ENCODE measurements around the gene OR5D13. TPM values are rescaled to one million over a fixed set of nuclear protein-coding genes. Genes with fewer than 3 reads are reported as not detected.

Gene OR5D13
- total RNA-seq = not detected in 2 replicates

GRCh38 chr11:55773138-55773537 lies at the start of gene OR5D13:
TSS of gene OR5D13 (plus strand) at chr11:55773438. CDS start at chr11:55773438, 0 bp downstream.

GRCh38 chr11:55795256-55795655 lies 22.0 kb downstream of the OR5D13 start, which contains the start of gene OR5D14:
TSS of gene OR5D14 (plus strand) at chr11:55795556. CDS start at chr11:55795556, 0 bp downstream.

GRCh38 chr11:55811067-55811466 lies 37.8 kb downstream of the OR5D13 start, which contains the start of gene OR5L1:
TSS of gene OR5L1 (plus strand) at chr11:55811367. CDS start at chr11:55811467, 100 bp downstream.

GRCh38 chr11:55819330-55819729 lies 46.1 kb downstream of the OR5D13 start, which contains the start of gene OR5D18:
TSS of gene OR5D18 (plus strand) at chr11:55819630. CDS start at chr11:55819630, 0 bp downstream.

Other genes starting within 250 kb of the OR5D13 start
- not detected in 2 replicates for gene OR4C15, start 219.0 kb upstream of the OR5D13 start, total RNA-seq
- gene OR4C16, start 201.3 kb upstream of the OR5D13 start, total RNA-seq = not detected in 2 replicates
- not detected in 2 replicates for gene OR4C11, start 165.8 kb upstream of the OR5D13 start, total RNA-seq
- not detected in 2 replicates for gene OR4P4, start 138.3 kb upstream of the OR5D13 start, total RNA-seq
- not detected in 2 replicates for gene OR4S2, start 125.1 kb upstream of the OR5D13 start, total RNA-seq
- not detected in 2 replicates for gene OR4C6, start 111.2 kb upstream of the OR5D13 start, total RNA-seq
- gene OR5D14, start 22.1 kb downstream of the OR5D13 start, total RNA-seq = not detected in 2 replicates
- not detected in 2 replicates for gene OR5L1, start 37.9 kb downstream of the OR5D13 start, total RNA-seq
- gene OR5D18, start 46.2 kb downstream of the OR5D13 start, total RNA-seq = not detected in 2 replicates
- not detected in 2 replicates for gene OR5L2, start 53.8 kb downstream of the OR5D13 start, total RNA-seq
- not detected in 2 replicates for gene OR5D16, start 65.3 kb downstream of the OR5D13 start, total RNA-seq
- not detected in 2 replicates for gene TRIM51, start 109.9 kb downstream of the OR5D13 start, total RNA-seq
- not detected in 2 replicates for gene OR5W2, start 141.1 kb downstream of the OR5D13 start, total RNA-seq
- not detected in 2 replicates for gene OR5I1, start 163.0 kb downstream of the OR5D13 start, total RNA-seq
- not detected in 2 replicates for gene OR10AG1, start 196.5 kb downstream of the OR5D13 start, total RNA-seq
- not detected in 2 replicates for gene OR5F1, start 221.2 kb downstream of the OR5D13 start, total RNA-seq